HG03575 (cell line): ENCODE results near the gene MSMP.

Experiments
- ATAC-seq: cut with Tn5 transposase; IDR thresholded peaks from one replicate; pipeline ENCODE4 v1.9.1; 2021; ENCODE audit not compliant: unreplicated experiment, insufficient number of reproducible peaks, low FRiP score; ENCODE audit errors: extremely low read depth

The MSMP gene

GRCh38 chr9:35729101-35729500 is 25.0 kb downstream of the MSMP start:
- ATAC-seq = no peak

DNA sequence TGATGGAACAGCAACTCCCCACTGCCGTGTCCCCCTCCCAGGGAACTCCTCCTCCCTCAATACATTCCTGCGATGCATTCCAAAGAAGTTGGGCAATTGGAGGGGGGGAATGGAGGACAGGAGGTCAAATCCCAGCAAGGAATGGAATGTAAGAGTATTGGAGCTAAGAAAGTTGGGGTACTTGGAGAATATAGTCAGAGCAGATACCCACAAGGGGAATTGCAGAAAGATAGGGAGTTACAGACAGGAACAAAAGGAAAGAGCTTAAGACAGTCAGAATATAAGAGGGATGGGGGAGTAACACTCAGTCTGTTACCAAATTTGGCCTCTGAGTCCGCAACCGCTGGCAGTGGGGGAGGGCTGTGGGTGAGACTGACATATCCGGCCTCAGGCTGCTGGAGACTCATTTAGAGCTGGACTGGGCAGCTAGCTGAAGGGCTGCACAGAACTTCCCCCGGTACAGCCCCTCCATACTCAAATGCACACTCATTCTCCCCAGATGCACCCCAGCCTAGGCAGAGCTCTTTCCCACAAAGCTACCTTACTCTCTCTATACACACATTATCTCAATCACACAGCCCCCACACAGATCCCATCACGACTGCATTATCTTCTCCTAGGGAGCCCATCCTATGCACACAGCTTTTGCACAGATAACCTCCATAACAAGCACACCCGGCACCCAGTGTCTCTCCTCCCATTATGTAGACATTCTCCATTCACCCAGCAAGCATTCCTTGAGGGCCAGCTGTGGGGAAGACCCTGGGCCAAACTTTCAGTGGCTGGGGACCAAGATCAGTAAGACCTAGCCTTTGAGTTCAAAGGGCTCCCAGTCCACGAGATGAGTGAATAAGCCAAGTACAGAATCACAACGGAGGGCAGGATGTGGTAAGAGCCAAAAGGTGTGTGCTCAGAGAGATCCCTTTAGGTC is 25.8 kb downstream of the MSMP start:
- no peak for ATAC-seq

GRCh38 chr9:35727676-35728040 is 26.4 kb downstream of the MSMP start:
- no peak for ATAC-seq

GRCh38 chr9:35726931-35727330 is 27.1 kb downstream of the MSMP start:
- ATAC-seq = no peak

DNA sequence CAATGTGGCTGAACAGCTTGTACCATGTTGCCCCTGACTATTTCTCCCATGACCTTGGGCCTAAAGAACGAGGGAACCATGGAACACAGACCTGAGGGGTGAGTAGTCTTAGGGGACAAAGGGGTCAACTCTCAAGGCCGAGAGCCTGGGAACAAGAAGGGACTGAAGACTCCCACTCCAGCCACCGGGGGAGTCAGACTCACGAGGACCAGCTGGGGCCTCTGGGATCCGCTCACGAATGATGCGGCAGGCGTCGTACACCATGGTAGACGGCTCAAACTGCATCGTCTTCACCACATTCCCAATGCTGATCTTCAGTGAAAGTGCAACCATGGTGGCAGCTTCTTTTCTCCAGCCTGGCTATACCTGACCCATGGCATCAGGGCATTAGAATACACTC is 28.7 kb downstream of the MSMP start:
- ATAC-seq = no peak

DNA sequence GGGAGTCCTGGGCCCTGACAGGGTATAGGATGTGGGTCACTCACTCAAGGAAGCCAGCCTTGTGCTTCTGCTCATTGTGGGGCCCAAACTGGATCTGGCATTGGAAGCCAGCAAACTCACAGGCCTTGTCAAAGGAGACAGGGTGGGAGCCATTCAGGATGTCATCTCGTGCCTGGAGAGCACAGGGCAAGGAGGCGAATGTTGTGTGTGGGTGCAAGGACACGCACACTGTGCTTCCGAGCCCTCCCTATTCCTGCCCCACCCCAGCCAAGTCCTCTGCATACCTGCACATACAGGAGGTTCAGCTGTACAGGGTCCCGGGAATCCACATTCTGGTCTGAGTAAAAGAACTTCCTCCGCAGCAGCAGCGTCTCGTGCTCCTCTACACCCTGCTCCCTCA is 30.2 kb downstream of the MSMP start:
- ATAC-seq = no peak

DNA sequence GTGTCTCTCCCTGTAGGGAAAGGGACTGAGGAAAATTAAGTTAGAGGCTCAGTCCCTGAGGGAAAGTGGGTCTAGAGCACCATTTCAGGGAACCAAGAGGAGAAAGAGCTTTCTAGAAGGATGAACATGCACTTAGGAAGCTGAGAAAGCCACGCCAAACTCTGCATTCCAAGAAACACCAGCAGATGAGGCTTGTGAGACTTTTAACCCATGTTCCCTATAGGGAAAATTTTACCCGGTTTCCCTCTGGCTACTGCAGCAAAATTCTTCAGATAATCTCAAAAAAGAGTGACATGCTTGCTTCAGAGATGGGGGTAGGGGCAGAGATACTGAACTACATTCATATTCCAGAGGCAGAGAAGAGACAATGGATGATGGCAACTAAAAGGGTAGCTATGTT is 30.6 kb downstream of the MSMP start:
- no peak for ATAC-seq

- ATAC-seq = no peak
Observed at GRCh38 chr9:35719546-35719945, 34.5 kb downstream of the MSMP start.

- ATAC-seq = no peak
Observed at GRCh38 chr9:35718721-35719511, 35.2 kb downstream of the MSMP start.

DNA sequence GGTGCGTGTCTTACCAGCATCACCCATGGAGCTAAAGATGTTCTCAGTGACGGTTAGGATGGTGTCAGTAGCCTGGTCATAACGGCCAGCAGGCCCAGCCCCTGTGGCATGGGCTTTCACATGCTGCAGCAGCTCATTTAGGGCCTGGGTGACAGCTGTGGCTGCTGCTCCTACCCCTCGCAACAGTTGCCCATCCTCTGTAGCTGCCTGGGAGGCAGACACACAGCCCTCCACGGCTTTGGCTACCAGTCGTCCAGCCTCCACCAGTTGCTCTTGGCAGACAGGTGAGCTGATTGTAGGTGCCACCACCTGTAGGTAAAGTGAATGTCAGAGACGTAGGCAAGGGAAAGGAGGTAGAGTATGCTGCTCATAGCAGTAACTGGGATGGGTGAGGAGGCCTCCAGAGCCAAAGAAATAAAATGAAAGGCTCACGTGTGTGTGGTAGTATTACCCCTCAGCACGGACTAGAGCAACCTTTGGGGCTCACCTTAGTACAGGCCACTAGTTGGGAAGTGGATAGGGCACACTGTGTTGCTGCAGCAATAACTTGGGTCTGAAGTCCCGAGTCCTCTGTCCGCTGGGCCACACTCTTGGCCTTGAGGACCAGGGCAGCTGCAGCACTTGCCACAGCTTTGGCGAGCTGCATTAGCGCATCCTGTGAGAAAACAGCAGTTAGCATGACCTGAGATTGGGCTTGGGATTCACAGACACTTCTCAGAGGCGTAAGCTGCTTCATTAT is 36.8 kb downstream of the MSMP start:
- ATAC-seq = no peak

- no peak for ATAC-seq
Observed at GRCh38 chr9:35716230-35716629, 37.8 kb downstream of the MSMP start.

DNA sequence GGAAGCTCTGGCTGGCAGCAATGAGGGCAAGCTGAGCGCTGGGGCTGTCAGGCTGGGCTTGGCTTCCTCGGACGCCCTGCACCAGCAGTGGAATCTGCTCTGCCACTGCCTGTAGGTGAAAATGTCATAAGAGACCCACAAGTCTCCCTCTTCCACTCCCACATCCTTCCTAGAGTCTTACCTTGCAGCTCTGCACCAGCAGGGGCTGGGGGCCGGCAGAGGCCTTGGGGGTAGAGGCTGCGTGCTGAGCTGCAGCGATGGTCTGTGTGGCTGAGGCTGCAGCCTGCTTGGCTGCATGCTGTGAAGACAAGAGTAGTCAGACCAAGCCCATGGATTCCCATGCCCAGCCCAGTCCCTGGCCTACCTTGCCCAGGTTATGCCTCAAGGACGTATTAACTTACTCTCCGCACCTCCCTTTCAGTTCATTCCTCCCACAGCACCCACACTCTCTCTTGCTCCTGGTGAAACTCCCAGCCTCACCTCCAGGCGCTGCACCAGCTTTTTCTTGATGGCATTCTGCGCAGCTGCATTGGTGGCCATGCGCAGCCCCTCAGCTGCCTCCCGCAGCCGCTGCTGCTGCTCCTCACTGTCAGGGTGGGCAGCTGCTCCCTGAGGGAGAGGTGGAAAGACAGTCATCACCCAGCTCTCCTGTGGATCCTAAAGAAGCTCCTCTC is 39.4 kb downstream of the MSMP start:
- ATAC-seq = no peak

DNA sequence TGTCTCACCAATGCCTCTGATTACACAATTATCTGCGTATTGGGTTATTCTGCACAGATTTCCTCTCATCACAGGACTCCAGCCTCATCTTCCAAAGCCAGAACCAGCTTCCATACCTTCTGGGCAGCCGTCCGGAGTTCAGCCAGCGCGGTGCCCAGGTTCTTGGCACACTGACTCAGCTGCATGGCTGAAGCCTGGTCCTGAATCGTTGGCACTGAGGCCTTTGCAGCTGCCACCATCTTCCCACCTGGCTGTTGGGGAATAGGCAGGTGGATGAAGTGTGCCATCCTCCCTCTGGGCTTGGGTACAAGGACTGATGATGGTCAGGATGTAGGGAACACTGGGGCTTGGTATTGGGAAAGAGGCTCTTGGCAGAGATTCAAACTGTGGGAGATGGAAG is 40.0 kb downstream of the MSMP start:
- no peak for ATAC-seq

GRCh38 chr9:35713578-35713977 is 40.5 kb downstream of the MSMP start:
- no peak for ATAC-seq

DNA sequence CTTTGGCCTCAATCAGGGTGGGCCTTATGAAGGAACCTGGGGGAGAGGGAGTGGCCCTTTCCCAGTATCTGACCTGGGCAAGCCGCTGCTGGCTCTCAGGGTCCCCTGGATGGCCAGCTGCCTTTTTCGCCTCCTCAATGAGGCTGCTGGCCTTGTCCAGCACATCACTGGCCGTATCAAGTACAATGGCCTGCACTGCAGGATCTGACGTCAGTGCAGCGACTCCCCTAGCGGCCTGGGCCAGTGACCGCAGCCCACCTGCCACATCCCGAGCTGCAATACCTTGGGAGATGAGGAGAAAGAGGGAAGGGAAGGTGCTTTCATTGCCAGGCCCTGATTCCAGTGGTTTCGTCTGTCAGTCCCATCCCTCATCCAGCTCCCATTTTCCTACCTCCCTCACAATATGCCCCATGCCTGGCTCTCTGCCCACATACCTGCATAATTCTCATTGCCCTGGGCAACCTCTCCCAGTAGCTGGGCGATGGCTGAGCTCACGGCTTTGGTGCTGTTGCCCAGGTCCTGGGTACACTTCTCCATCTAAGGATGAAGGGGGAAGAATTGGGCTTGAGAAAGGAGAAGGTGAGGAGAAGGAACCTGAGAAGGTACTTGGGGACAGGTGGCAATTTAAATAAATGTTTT is 41.2 kb downstream of the MSMP start:
- ATAC-seq = no peak

DNA sequence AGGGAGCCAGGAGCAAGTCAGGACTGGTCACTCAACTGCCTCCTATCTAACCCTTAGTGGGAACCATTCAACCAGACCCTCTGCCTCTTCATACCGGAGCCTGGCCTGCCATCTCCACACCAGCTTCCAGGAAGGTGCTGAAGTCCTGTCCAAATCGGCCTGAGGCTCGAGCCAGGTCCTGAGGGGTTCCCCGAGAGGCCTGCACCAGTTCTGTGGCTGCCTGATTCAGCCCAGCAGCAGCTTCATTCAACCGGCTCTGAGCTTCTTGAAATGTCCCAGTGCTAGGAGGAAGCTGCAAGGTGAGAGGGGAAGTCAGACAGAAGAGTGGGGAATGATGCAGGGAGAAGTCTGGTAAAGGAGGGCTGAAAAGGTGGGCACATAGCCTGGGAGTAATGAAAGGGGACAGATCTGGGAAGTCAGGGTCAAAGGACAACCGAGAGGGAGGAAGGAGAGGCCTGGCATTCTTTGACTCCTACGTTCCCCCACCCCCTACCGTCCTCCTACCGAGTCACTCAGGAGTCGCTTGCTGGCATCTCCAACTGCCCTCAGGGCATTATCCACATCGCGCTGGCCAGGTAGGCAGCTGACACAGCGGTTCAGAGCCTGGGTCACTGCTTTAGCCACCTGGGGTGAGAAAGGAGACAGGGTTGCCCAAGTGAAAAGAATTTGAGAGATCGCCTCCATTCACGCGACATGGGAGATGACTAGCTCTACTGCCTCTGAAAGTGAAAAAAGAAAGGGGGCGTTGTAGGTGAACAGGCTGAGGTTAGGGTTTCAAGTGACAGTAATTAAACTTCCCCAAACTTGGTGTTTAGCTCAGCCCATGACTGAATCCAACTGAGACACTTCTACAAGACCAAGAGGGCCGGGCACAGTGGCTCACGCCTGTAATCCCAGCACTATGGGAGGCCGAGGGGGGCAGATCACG is 42.3 kb downstream of the MSMP start:
- ATAC-seq = no peak

GRCh38 chr9:35710818-35711500 is 43.1 kb downstream of the MSMP start:
- ATAC-seq = no peak
